Fibroblast of skin of left quadriceps (primary cell): ENCODE measurements around the gene FAM217A.

Source experiments
- DNase-seq, 2 experiments: peaks; one replicate each; pipeline ENCODE4 v3.0.0-alpha.2; 2013; ENCODE audit warnings: low read depth in 2 of 2

The FAM217A gene

GRCh38 chr6:4085332-4085700 lies 6.4 kb upstream of the FAM217A start:
- peak; percentile 14 to 33 for DNase-seq

- no peak for DNase-seq
These were observed 5.8 kb upstream of the FAM217A start for GRCh38 chr6:4084444-4085331.

- no peak for DNase-seq
These were observed 4.3 kb downstream of the FAM217A start for GRCh38 chr6:4074478-4075235.

DNA sequence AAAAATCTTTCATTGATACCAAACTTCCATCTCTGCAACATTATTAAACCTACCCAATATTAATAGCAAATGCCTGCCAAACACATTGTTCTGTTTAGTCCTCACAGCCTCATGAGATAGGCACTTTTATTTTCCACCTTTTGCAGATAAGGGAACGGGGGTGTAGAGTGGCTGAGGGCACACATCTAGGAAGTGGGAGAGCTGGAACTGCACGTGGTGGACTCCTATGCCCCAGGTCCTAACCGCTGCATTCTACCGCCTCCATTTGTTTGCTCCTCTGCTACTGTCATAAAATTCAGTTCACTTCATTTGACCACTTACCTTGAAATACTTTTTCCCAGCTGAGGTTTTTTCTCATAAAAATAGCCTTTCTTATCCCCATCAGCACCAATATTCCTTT lies 7.6 kb downstream of the FAM217A start:
- no peak for DNase-seq

DNA sequence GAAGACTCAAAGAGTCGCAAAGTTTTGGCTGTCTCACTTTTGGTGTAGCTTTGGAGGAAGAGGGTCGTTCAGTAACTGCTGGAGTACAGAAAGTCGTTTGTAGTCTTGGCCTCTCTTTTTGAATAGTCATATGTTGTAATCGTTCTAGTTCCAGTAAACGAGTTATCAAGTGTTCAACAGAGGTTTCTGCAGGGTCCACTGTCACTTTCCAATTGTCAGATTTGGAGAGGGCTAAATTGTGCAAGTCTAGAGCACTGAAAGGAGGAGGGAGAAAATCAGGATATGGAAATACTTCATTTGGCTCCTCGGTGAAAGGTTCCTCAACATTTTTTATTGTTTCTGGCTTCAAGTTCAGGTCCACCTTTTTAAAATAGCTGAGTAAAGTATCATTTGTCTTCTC lies 9.7 kb downstream of the FAM217A start:
- DNase-seq = no peak

DNA sequence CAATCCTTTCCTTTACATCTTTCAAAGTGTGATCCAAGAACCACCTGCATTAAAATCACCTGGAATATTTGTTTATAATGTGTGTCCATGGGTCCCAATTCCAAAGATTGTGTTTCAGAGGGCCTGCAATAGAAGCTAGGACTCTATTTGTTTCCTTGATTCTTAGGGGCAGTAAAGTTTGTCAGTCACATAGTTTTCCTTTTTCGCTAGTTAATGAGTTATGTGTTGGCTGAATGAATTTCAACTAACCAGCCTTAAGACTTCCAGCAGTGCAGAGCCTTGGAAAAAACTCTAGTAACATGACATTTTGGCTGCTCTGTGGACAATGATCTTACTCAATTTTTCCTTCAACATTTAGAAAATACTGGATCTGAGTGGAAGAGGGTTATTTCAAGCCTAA lies 11.3 kb downstream of the FAM217A start:
- DNase-seq = no peak

DNA sequence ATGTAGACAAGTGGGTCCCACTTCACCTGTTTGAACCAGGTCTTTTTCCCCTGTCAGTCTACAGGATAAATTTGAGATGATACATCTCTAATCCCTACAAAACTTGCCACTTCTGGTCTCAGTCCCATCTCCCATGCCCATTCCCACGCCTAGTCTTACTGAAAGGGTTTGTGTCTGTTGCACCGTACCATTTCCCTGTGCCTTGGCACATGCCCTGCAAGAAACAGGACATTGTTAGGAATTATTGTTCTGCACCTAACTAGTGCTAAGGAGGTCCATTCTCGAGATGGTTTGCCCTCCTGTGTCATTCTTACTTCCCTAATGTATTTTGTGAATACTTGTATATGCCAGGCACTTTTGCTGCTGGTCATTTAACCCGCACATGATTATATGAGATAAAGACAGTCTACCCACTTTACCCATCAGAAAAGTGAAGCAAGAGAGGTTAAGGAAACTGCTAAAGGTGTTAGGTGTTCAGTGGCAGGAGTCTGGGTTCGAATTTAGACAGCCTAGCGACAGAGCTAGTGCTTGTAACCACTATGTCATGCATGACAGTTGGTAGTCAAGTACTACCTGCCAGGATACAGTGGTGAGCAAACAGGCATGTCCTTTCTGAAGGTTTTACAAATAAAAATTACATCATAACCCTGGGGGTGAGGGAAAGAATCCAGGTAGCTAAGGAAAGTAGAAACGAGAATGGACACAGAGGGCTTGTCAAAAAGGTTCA lies 12.7 kb downstream of the FAM217A start:
- no peak for DNase-seq

- peak; percentile 59 to 67 for DNase-seq
These were observed 19.7 kb downstream of the FAM217A start for GRCh38 chr6:4059115-4059777.

DNA sequence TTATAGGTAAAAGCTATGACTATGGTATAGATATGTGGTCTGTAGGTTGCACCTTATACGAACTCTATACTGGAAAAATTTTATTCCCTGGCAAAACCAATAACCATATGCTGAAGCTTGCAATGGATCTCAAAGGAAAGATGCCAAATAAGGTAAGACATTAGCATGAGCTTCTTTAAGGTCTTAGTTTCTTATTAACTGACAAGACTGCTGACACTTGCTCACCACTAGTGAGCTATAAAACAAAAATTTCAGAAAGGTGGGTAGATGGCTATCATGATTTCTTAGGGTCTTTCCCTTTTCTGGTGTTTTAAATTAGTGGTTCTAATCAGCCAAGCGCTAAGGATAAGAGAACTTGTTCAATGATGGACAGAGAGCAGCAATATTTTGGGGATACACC lies 21.9 kb downstream of the FAM217A start:
- DNase-seq = no peak

- peak; percentile 52 to 56 for DNase-seq
These were observed 23.4 kb downstream of the FAM217A start for GRCh38 chr6:4055420-4056041.

DNA sequence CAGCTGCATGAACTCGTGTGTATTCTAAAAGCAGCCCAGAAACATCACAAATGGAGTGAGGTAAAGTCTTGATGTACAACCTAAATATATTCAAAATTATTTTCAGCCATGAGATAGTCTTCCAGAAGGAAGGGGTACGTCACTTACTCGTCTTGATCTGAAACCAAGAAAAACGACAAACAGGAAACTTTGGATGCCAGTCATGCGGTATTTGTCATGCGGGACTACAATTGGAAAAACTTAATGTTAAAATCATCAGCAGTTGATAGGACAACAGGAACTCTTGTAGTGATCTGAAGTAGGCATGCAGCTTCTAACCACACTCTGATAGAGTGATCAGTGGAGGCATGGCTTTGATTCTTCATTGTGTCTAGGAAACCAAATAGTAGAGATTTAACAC lies 29.7 kb downstream of the FAM217A start:
- no peak for DNase-seq

- no peak for DNase-seq
These were observed 37.5 kb downstream of the FAM217A start for GRCh38 chr6:4041480-4041879.

- no peak for DNase-seq
These were observed 39.6 kb downstream of the FAM217A start for GRCh38 chr6:4039348-4039747.

DNA sequence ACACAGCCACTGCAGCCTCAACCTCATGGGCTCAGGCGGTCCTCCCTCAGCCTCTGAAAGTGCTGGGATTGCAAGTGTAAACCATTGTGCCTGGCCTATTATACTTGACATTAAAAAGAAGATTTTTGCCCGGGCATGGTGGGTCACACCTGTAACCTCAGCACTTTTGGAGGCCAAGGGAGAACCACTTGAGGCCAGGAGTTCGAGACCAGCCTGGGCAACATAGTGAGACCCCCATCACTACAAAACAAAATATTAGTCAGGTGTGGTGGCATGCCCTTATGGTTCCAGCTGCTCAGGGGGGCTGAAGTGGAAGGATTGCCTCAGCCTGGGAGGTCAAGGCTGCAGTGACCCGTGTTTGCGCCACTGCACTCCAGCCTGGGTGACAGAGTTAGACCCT lies 42.4 kb downstream of the FAM217A start:
- DNase-seq = no peak

GRCh38 chr6:4032475-4032874 lies 46.5 kb downstream of the FAM217A start:
- no peak for DNase-seq

DNA sequence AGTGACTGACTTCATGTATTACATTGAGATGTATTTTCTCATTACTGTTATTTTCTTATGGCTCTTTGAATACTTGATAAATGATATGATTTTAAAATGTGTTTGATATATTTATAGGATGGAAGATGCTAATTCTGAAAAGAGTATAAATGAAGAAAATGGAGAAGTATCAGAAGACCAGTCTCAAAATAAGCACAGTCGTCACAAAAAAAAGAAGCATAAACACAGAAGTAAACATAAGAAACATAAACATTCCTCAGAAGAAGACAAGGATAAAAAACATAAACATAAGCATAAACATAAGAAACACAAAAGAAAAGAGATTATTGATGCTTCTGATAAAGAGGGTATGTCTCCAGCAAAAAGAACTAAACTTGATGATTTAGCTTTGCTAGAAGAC lies 47.5 kb downstream of the FAM217A start:
- DNase-seq = no peak

- no peak for DNase-seq
These were observed 48.3 kb downstream of the FAM217A start for GRCh38 chr6:4030669-4031068.

- DNase-seq = no peak
These were observed 49.2 kb downstream of the FAM217A start for GRCh38 chr6:4029687-4030086.

- no peak for DNase-seq
These were observed 50.9 kb downstream of the FAM217A start for GRCh38 chr6:4028051-4028450.

DNA sequence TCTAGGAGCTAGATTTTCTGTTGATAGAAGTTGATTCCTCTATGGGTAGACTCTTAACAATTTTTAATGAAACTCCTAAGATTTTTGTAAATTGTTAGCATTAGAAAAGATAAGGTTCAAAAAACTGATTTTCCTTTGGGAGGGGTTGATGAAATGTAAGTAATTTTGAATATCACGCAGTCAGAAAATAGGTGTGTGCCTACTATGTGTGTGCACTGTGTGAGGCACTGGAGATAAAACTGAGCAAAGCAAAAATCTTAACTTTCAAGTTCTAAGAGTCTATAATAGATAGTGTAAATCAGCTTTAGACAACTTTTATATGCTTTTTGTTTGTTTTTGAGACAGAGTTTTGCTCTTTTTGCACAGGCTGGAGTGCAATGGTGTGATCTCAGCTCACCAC lies 53.3 kb downstream of the FAM217A start:
- no peak for DNase-seq

- no peak for DNase-seq
These were observed 55.7 kb downstream of the FAM217A start for GRCh38 chr6:4023240-4023639.
